ENCODE data around the gene SRRD.

GRCh38 chr22:26436903-26437515, 46.7 kb upstream of the SRRD start:
- TF ChIP-seq CTCF (IDR thresholded peaks at IDR 0.05) (no peak), NR3C1 (CRISPR knock-in tag; conservative IDR thresholded peaks at IDR 0.05; ENCODE audit: low read depth) (no peak), SP1 (CRISPR knock-in tag; conservative IDR thresholded peaks at IDR 0.05) (no peak)
